ENCODE measurements around the gene TMUB1. TPM values are rescaled to one million over a fixed set of nuclear protein-coding genes. Genes with fewer than 3 reads are reported as not detected.

Gene TMUB1
- total RNA-seq, 1 experiment from 2014 or later: 44.2 TPM

DNA sequence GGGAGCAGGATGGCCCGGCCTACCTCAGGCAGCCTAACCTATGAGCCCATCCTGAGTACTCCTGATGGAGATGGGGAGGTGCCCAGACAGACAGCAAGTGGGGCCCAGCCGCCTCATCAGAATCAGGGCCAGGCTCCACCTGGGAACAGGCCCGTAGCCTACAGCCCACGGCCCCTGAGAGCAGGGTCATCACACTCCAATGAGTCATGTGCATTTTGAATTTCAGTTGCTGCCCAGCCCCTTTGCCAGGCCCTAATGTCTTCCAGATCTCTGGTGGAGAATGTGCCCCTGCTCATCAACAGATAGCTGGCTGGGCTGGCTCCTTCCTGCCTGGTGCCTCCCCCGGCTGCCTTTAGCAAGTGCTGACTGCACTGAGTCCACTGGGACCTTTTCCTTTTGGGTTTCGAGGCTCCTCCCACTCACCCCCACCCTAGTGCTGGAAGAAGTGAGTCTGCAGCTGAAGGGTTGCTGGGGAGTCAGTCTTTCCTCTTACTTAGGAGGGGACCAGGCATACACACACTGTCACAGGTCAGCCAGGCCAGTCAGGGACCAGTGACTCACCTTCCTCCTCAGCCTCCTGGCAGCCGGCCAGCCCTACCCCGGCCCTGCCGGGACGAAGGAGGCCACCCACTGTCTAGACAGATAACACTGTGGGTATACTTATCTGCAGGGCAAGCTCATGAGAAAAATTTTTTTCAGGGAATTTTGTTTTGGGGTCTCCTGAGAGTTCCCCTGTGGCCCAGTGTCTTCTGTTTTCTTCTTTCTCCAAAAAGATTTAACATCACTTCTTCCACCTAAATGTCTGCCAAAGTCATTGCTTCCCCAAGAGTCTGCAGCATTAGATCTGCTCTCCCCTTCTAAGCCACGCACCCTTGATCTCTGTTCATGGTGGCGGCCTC, 44.1 kb downstream of the TMUB1 start:
- Histone ChIP-seq H3K36me3 (no peaks in the 10 kb centered on the region), H3K27me3 (no peaks in the 10 kb centered on the region), H3K4me1 (peaks cover 30% of the 10 kb centered on the region), H3K4me3 (no peak overlapping the region), H3K27ac (peak overlapping the region; percentile 72), H3K9me3 (replicated peaks) (no peaks in the 10 kb centered on the region)
- DNase-seq: peak; percentile 86 to 89

GRCh38 chr7:151035902-151036301, 47.4 kb downstream of the TMUB1 start:
- no peak overlapping the region for H3K4me3 ChIP-seq
- no peaks in the 10 kb centered on the region for H3K27me3 ChIP-seq
- no peaks in the 10 kb centered on the region for H3K36me3 ChIP-seq
- no peaks in the 10 kb centered on the region for H3K9me3 ChIP-seq (replicated peaks)
- peaks cover 27% of the 10 kb centered on the region for H3K4me1 ChIP-seq
- no peak overlapping the region for H3K27ac ChIP-seq
- DNase-seq: no peak

GRCh38 chr7:151035026-151035717, 48.1 kb downstream of the TMUB1 start:
- Histone ChIP-seq H3K4me3 (no peak overlapping the region), H3K27ac (no peak overlapping the region), H3K4me1 (peaks cover 20% of the 10 kb centered on the region), H3K27me3 (no peaks in the 10 kb centered on the region), H3K36me3 (no peaks in the 10 kb centered on the region), H3K9me3 (replicated peaks) (no peaks in the 10 kb centered on the region)
- DNase-seq: no peak

DNA sequence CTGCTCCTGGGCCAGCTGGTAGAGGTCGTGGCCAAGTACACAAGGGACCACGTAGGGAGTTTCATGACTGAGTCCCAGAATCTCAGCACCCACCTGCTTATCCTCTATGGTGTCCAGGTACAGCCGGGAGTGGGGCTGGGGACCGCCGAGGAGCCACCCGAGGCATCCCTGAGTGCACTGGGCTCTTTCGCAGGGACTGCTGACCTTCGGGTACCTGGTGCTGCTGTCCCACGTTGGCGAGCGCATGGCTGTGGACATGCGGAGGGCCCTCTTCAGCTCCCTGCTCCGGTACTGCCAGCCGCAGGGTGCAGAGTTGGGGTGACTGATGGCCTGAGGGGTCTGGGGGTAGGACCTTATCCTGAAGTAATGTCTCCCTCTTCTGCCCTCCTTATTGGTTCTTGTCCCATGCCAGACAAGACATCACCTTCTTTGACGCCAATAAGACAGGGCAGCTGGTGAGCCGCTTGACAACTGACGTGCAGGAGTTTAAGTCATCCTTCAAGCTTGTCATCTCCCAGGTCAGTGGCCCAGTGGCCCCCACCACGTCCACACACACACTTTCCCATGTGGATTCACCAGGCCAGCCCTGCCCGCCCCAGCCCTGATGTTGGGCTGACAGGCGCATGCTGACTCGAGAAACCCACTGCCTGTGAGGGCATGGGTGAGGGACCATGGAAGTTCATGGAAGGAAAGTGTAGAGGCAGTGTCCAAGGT, 48.8 kb downstream of the TMUB1 start:
- Histone ChIP-seq H3K27ac (no peak overlapping the region), H3K4me1 (peaks cover 17% of the 10 kb centered on the region), H3K9me3 (replicated peaks) (no peaks in the 10 kb centered on the region), H3K27me3 (no peaks in the 10 kb centered on the region), H3K36me3 (no peaks in the 10 kb centered on the region), H3K4me3 (no peak overlapping the region)
- no peak for DNase-seq

DNA sequence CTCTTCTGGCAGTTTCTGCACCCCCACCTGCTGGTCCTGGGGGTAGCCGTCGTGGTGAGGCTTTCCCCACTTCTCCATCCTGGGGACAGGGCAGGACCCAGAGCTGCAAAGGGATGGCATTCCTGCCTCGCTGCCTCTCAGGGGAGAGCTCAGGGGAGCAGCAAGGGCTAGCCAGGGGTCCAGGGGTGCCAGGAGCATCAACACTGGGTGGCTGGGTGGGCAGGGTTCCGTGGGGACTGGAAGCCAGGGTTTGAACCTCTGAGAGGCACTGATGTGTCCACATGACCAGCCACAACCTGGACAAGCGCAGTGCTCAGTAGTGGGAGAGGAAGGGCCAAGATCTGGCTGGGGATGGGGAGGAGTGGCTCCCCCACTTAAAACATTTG, 49.4 kb downstream of the TMUB1 start:
- no peak for DNase-seq
- H3K4me3 ChIP-seq: no peak overlapping the region
- H3K4me1 ChIP-seq: peaks cover 14% of the 10 kb centered on the region
- H3K9me3 ChIP-seq (replicated peaks): no peaks in the 10 kb centered on the region
- H3K27me3 ChIP-seq: no peaks in the 10 kb centered on the region
- H3K27ac ChIP-seq: no peak overlapping the region
- H3K36me3 ChIP-seq: no peaks in the 10 kb centered on the region

DNA sequence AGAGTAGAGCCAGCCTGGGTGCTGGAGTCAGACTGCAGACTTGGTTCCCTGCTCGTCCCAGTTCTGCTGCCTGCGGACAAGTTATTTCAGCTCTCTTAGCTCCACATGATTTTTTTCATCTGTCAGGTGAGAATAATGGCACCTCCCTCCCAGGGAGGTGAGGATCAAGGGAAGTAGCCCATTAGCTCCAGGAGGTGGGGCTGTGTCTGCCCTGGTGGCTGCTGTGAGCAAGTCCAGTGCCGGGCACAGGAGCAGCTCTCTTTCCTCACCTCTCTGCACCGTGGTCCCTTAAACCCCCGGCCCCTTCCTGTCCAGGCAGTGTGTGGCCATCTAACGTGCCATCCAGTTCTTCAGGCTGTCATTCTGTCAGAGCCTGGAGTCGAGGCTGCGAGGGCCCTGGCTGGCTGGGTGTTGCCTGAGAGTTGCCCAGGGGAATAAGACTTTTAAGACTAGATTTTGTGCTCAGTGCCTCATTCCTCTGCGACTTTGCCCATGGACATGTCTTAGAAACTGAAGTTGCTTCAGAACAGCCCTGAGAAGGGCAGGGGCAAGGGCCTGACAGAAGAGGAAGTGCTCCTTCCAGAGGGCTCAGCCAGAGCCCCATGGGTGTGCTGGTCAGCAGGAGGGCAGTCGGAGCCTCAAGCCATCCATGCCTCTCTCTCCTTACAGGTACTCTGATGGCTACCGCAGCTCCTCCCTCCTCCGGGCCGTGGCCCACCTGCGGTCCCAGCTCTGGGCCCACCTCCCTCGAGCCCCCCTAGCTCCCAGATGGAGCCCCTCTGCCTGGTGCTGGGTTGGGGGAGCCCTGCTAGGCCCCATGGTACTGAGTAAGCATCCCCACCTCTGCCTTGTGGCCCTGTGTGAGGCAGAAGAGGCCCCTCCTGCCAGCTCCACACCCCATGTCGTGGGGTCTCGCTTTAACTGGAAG, 50.1 kb downstream of the TMUB1 start:
- Histone ChIP-seq H3K4me1 (peaks cover 8% of the 10 kb centered on the region; the same call in 1 of the 2 replicates), H3K27ac (no peak overlapping the region), H3K27me3 (no peaks in the 10 kb centered on the region), H3K36me3 (no peaks in the 10 kb centered on the region), H3K4me3 (no peak overlapping the region), H3K9me3 (replicated peaks) (no peaks in the 10 kb centered on the region)
- no peak for DNase-seq

Other genes starting within 250 kb of the TMUB1 start
- gene AOC1, start 231.0 kb downstream of the TMUB1 start, total RNA-seq (2014; rRNA removed; shearing (Covaris generic)): not detected in 2 replicates
- 15.9 and 19.3 TPM in 2 replicates for gene KCNH2, start 105.2 kb downstream of the TMUB1 start, total RNA-seq (2014; rRNA removed; shearing (Covaris generic))
- gene NOS3, start 92.5 kb downstream of the TMUB1 start, total RNA-seq (2014; rRNA removed; shearing (Covaris generic)): 0.05 and 0.20 TPM in 2 replicates
- 0.08 TPM in 1 of 2 replicates, not detected in the other for gene ATG9B, start 59.0 kb downstream of the TMUB1 start, total RNA-seq (2014; rRNA removed; shearing (Covaris generic))
- 20.8 and 22.3 TPM in 2 replicates for gene ABCB8, start 55.0 kb downstream of the TMUB1 start, total RNA-seq (2014; rRNA removed; shearing (Covaris generic))
- gene ASIC3, start 35.0 kb downstream of the TMUB1 start, total RNA-seq (2014; rRNA removed; shearing (Covaris generic)): 1.3 and 1.5 TPM in 2 replicates
- 34.3 and 39.2 TPM in 2 replicates for gene CDK5, start 25.6 kb downstream of the TMUB1 start, total RNA-seq (2014; rRNA removed; shearing (Covaris generic))
- gene SLC4A2, start 23.9 kb downstream of the TMUB1 start, total RNA-seq (2014; rRNA removed; shearing (Covaris generic)): 129 and 132 TPM in 2 replicates
- 62.2 and 92.8 TPM in 2 replicates for gene FASTK, start 2.7 kb downstream of the TMUB1 start, total RNA-seq (2014; rRNA removed; shearing (Covaris generic))
- gene AGAP3, start 3.0 kb upstream of the TMUB1 start, total RNA-seq (2014; rRNA removed; shearing (Covaris generic)): 59.7 and 62.9 TPM in 2 replicates
- gene GBX1, start 84.2 kb upstream of the TMUB1 start, total RNA-seq (2014; rRNA removed; shearing (Covaris generic)): 0.48 and 0.95 TPM in 2 replicates
- not detected in 2 replicates for gene ASB10, start 103.8 kb upstream of the TMUB1 start, total RNA-seq (2014; rRNA removed; shearing (Covaris generic))
- not detected in 2 replicates for gene H2BK1, start 127.0 kb upstream of the TMUB1 start, total RNA-seq (2014; rRNA removed; shearing (Covaris generic))
- 77.6 and 77.7 TPM in 2 replicates for gene ABCF2, start 143.7 kb upstream of the TMUB1 start, total RNA-seq (2014; rRNA removed; shearing (Covaris generic))
- gene CHPF2, start 149.0 kb upstream of the TMUB1 start, total RNA-seq (2014; rRNA removed; shearing (Covaris generic)): 27.7 and 28.2 TPM in 2 replicates
- gene SMARCD3, start 165.2 kb upstream of the TMUB1 start, total RNA-seq (2014; rRNA removed; shearing (Covaris generic)): 91.8 and 106 TPM in 2 replicates